Gastroesophageal sphincter (tissue), 3 donors: ENCODE measurements around the gene ARHGEF4.

ENCODE experiments used
- EP300 ChIP-seq: sonication (generic); formaldehyde crosslinking; IDR thresholded peaks from one replicate; pipeline ENCODE4 v1.6.1; 2017; ENCODE audit warnings: antibody characterized with exemption, mild to moderate bottlenecking
- POLR2A ChIP-seq, 2 donors: fragments of 450-650 bp; IDR thresholded peaks; one replicate each; pipeline ENCODE4 v1.6.1; 2017; ENCODE audit warnings: antibody characterized with exemption in 2 of 2, mild to moderate bottlenecking in 2 of 2, moderate library complexity in 1 of 2
- TF ChIP-seq, protein P1 (sequence below), 4 experiments: fragments of 200-600 bp in 2 of 4; fragments of 450-650 bp in 2 of 4; sonication (generic) in 1 of 4; IDR thresholded peaks; one replicate each; pipeline ENCODE4 v1.5.1; 2017 to 2019; ENCODE audit warnings: antibody characterized with exemption in 4 of 4, mild to moderate bottlenecking in 2 of 4, moderate library complexity in 2 of 4

DNA sequence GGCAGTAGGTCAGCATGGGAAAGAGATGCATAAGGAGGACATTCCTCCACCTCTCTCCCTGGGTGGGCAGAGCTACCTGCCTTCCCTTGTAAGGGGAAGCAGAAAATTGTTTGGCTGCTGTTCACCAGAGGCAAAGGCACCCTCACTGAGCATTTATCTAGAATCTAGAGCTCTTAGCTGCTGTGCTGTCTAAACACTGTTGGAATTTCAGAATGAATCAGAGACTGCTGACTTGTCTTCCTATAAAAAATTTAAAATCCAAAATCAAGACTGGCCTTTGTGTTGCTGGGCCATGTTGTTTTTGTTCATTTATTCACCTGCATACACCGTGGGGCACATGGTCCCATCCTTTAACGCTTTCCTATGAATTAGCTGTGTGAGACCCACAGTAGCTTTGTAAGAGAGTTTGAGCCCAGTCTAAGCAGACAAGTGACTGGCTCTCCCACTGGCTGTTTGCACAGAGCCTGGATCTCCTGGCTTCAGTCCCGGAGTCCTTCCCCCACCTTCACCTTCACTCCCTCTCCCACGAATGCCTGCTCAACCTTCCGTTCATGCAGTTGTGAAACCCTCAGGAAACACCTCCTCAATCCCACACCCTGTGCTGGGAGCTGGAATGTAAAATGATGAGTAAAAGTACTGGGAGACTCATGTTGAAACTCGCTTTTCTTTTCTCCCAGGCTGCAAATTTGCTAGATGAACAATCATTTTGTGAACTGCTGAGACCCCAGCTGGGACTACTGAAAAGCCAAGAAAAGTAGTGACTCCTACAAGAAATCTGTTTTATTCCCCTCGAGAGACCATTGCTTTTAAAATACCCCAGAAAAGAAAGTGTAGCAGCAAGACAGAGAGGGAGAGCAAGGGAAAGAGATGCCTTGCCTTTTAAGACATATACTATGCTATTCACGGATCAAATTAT lies 180.4 kb downstream of the ARHGEF4 start:
- TF ChIP-seq, protein P1, sequence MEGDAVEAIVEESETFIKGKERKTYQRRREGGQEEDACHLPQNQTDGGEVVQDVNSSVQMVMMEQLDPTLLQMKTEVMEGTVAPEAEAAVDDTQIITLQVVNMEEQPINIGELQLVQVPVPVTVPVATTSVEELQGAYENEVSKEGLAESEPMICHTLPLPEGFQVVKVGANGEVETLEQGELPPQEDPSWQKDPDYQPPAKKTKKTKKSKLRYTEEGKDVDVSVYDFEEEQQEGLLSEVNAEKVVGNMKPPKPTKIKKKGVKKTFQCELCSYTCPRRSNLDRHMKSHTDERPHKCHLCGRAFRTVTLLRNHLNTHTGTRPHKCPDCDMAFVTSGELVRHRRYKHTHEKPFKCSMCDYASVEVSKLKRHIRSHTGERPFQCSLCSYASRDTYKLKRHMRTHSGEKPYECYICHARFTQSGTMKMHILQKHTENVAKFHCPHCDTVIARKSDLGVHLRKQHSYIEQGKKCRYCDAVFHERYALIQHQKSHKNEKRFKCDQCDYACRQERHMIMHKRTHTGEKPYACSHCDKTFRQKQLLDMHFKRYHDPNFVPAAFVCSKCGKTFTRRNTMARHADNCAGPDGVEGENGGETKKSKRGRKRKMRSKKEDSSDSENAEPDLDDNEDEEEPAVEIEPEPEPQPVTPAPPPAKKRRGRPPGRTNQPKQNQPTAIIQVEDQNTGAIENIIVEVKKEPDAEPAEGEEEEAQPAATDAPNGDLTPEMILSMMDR (IDR thresholded peaks at IDR 0.05) = no peak
- TF ChIP-seq POLR2A (IDR thresholded peaks at IDR 0.05) (no peak), EP300 (no peak)
